Uterus (tissue), 4 donors: Measurements from ENCODE around the gene DNAJB8. TPM values are rescaled to one million over a fixed set of nuclear protein-coding genes. Genes with fewer than 3 reads are reported as not detected.

Experiments used
- DNase-seq, 2 donors: peaks; one replicate each; pipeline ENCODE4 v3.0.0-alpha.2; 2019 to 2020
- H3K27ac ChIP-seq, 2 donors: fragments of 200-600 bp; sonication (generic); 1 replicate in 1 of 2; 2 replicates in 1 of 2; pipeline ENCODE4 v1.5.1; 2016 to 2018
- H3K27me3 ChIP-seq, 2 donors: fragments of 200-600 bp; sonication (generic); one replicate each; pipeline ENCODE4 v1.5.1; 2018 to 2019; ENCODE audit warnings: control low read depth in 1 of 2
- H3K36me3 ChIP-seq, 2 donors: fragments of 200-600 bp; sonication (generic); one replicate each; pipeline ENCODE4 v1.5.1; 2019; ENCODE audit warnings: control low read depth in 1 of 2
- H3K4me1 ChIP-seq, 2 donors: fragments of 200-600 bp; sonication (generic); one replicate each; pipeline ENCODE4 v1.5.1; 2018 to 2019; ENCODE audit warnings: control low read depth in 1 of 2
- H3K4me3 ChIP-seq, 2 donors: fragments of 200-600 bp; sonication (generic); 1 replicate in 1 of 2; 2 replicates in 1 of 2; pipeline ENCODE4 v1.5.1; 2018 to 2019; ENCODE audit warnings: mild to moderate bottlenecking in 1 of 2
- H3K9me3 ChIP-seq, 2 donors: fragments of 200-600 bp; sonication (generic); one replicate each; pipeline ENCODE4 v1.5.1; 2019; ENCODE audit warnings: control low read depth in 1 of 2
- CTCF ChIP-seq, 4 experiments: fragments of 200-600 bp in 2 of 4; fragments of 450-650 bp in 2 of 4; sonication (generic) in 2 of 4; IDR thresholded peaks; one replicate each; pipeline ENCODE4 v1.5.1; 2016 to 2019; ENCODE audit warnings: antibody characterized with exemption in 4 of 4, mild to moderate bottlenecking in 2 of 4, moderate library complexity in 1 of 4
- POLR2A ChIP-seq, 2 donors: fragments of 450-650 bp; IDR thresholded peaks; one replicate each; pipeline ENCODE4 v1.6.1; 2016; ENCODE audit warnings: antibody characterized with exemption in 2 of 2, mild to moderate bottlenecking in 1 of 2, moderate library complexity in 1 of 2
- intact Hi-C: fragments of 100-400 bp; cut with DNase I; formaldehyde crosslinking; loops from one replicate; pipeline ENCODE4 v1.15.1; 2023; ENCODE audit warnings: low total_unique reads
- total RNA-seq, 4 donors: library from RNA; depleted of rRNA in 3 of 4; stranded (reverse); fragments of >200 nt in 3 of 4; gene quantifications; one replicate each; pipeline versions ENCODE4 v1.1.0 to v1.2.4, GENCODE V29; 2014 to 2023
- donor health status: DM: yes; HTN: yes; CAD: no.

DNAJB8 gene
- total RNA-seq, 4 donors from 2014 or later: not detected

- no peaks in the 10 kb centered on the region for H3K4me1 ChIP-seq
- no peak overlapping the region for H3K27ac ChIP-seq
- no peaks in the 10 kb centered on the region for H3K9me3 ChIP-seq
- no peaks in the 10 kb centered on the region for H3K36me3 ChIP-seq
- H3K27me3 ChIP-seq: no peaks in the 10 kb centered on the region
- no peak overlapping the region for H3K4me3 ChIP-seq
- TF ChIP-seq POLR2A (IDR thresholded peaks at IDR 0.05): no peak
- TF ChIP-seq CTCF (IDR thresholded peaks at IDR 0.05): no peak
- intact Hi-C loops: no loop called here
- no peak for DNase-seq
These were observed 7.0 kb upstream of the DNAJB8 start for GRCh38 chr3:128473737-128474136.

DNA sequence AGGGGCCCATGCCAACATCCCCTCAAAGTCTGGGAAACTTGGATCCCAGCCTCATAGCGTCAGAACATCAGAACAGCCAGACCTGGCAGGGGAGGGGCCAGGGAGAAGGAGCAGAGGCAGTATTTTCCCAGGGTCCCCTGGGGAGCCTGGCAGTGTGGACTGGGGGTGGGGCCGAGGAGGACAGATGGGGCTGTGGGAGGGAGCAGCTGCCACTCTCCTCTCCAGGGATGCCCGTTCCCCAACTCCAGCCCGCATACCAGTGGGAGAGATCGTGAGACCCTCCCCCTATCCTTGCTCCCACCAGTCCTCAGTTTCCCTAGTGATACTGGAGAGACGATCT is 6.5 kb upstream of the DNAJB8 start:
- Histone ChIP-seq H3K27ac (no peak overlapping the region), H3K27me3 (no peaks in the 10 kb centered on the region), H3K4me3 (no peak overlapping the region), H3K36me3 (no peaks in the 10 kb centered on the region), H3K9me3 (no peaks in the 10 kb centered on the region), H3K4me1 (no peaks in the 10 kb centered on the region)
- TF ChIP-seq POLR2A (IDR thresholded peaks at IDR 0.05) (no peak), CTCF (IDR thresholded peaks at IDR 0.05) (no peak)
- no peak for DNase-seq
- intact Hi-C loops: no loop called here

DNA sequence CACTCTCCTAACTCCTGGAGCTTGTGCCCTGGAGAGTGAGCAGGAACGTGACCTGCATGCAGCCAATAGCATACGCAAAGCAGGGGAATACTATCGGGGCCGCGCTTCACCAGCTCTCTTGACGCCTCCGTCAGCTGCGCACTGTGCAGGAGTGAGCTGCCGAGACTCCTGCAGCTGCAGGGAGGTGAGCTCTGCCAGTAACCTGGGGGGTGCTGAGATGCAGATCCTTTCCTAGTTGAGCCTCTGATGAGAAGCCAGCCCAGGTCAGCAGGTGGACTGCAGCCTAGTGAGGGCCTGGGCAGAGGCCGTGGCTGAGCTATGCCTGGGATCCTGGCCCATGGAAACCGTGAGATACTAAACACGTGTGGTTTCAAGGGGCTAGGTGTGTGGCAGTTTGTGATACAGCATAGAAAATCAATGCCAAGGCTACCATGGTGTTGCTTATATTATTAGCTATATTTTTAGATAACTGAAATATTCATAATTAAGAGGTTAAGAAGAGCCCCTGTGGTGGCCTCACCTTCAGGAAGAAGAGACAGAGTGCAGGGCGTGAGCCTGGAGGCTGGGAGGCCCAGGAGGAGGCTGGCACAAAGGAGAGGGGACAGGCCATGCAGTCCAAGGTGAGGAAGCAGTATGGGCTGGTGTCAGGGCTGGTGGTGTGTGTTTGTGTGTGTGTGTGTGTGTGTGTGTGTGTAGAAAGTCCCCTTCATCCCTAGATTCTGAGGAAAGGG is 5.9 kb upstream of the DNAJB8 start:
- Histone ChIP-seq H3K27me3 (no peaks in the 10 kb centered on the region), H3K36me3 (no peaks in the 10 kb centered on the region), H3K9me3 (no peaks in the 10 kb centered on the region), H3K4me3 (no peak overlapping the region), H3K4me1 (no peaks in the 10 kb centered on the region), H3K27ac (no peak overlapping the region)
- TF ChIP-seq CTCF (IDR thresholded peaks at IDR 0.05) (no peak), POLR2A (IDR thresholded peaks at IDR 0.05) (no peak)
- no peak for DNase-seq
- intact Hi-C loops: no loop called here

DNA sequence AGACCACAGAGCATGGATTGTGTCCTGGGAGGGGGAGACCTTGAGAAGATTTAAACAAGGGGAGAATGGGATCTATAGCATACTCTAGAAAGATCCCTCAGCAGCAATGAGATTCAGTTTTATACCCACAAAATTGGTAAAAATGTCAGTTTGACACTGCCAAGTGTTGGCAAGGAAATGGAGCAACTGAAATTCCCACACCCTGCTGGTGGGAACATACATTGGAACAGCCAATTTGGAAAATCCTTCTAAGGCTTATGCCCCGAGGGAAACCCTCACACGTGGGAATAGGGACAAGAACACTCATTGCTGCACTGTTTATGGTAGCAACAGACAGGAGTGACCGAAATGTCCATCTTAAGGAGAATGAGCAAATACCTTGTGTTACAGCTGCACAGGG is 5.0 kb upstream of the DNAJB8 start:
- Histone ChIP-seq H3K36me3 (no peaks in the 10 kb centered on the region), H3K4me3 (no peak overlapping the region), H3K27ac (no peak overlapping the region), H3K9me3 (no peaks in the 10 kb centered on the region), H3K27me3 (no peaks in the 10 kb centered on the region), H3K4me1 (no peaks in the 10 kb centered on the region)
- intact Hi-C loops: no loop called here
- no peak for TF ChIP-seq POLR2A (IDR thresholded peaks at IDR 0.05)
- no peak for TF ChIP-seq CTCF (IDR thresholded peaks at IDR 0.05)
- DNase-seq: no peak

DNA sequence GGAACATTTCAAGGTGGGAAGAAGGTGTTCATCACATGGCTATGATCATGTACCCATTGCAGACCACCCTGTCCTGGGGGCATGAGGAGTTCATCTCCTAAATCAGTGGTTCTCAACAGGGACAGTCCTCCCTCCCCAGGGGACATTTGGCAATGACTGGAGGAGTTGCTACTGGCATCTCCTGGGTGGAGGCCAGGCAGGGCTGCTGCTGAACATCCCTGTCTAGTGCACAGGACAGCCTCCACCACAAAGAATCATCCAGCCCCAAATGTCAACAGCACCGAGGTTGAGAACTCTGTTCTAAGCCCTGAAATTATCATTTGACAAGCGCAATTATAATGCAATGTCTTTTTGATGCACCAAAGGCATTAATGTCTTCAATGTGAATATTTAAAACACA is 4.4 kb upstream of the DNAJB8 start:
- no peaks in the 10 kb centered on the region for H3K36me3 ChIP-seq
- no peaks in the 10 kb centered on the region for H3K9me3 ChIP-seq
- intact Hi-C loops: no loop called here
- H3K4me1 ChIP-seq: no peaks in the 10 kb centered on the region
- DNase-seq: no peak
- no peak overlapping the region for H3K4me3 ChIP-seq
- peak overlapping the region in 1 of 2 donors; percentile 8 for H3K27ac ChIP-seq
- TF ChIP-seq CTCF (IDR thresholded peaks at IDR 0.05) (no peak), POLR2A (IDR thresholded peaks at IDR 0.05) (no peak)
- H3K27me3 ChIP-seq: no peaks in the 10 kb centered on the region
